HFF-Myc (cell line): ENCODE measurements around the gene PTPRN2.
"Not testable (repeated sequence)": the region's sequence is repeated elsewhere in the genome, so short reads cannot be mapped to it uniquely, and the experiment has no call there.

Experiments
- DNase-seq: peaks from one replicate; pipeline ENCODE4 v3.0.0-alpha.2; 2011; ENCODE audit warnings: low read depth; ENCODE audit errors: extremely low read depth
- H3K4me3 ChIP-seq: replicated peaks from 2 replicates; pipeline ENCODE4 v1.5.1; 2011; ENCODE audit warnings: low read depth, mild to moderate bottlenecking, control low read depth, low read length
- CTCF ChIP-seq: IDR thresholded peaks from 2 replicates; pipeline ENCODE4 v1.5.1; 2012; ENCODE audit warnings: mild to moderate bottlenecking, low read depth, low read length, control low read depth; ENCODE audit errors: missing control alignments

PTPRN2 gene

GRCh38 chr7:157731126-157731525 is 856.5 kb downstream of the PTPRN2 start:
- no peak for TF ChIP-seq CTCF
- no peak overlapping the region for H3K4me3 ChIP-seq
- DNase-seq = no peak

- TF ChIP-seq CTCF = no peak
- DNase-seq = no peak
- H3K4me3 ChIP-seq = no peak overlapping the region
Observed at GRCh38 chr7:157730614-157731013, 857.0 kb downstream of the PTPRN2 start.

GRCh38 chr7:157729566-157729965 is 858.1 kb downstream of the PTPRN2 start:
- H3K4me3 ChIP-seq = no peak overlapping the region
- DNase-seq = no peak
- no peak for TF ChIP-seq CTCF

- H3K4me3 ChIP-seq = no peak overlapping the region
- no peak for TF ChIP-seq CTCF
- DNase-seq = no peak
Observed at GRCh38 chr7:157727964-157728615, 859.5 kb downstream of the PTPRN2 start.

- no peak overlapping the region for H3K4me3 ChIP-seq
- no peak for DNase-seq
- no peak for TF ChIP-seq CTCF
Observed at GRCh38 chr7:157726764-157727163, 860.9 kb downstream of the PTPRN2 start.

GRCh38 chr7:157725312-157725711 is 862.3 kb downstream of the PTPRN2 start:
- H3K4me3 ChIP-seq, DNase-seq: not testable (repeated sequence)

GRCh38 chr7:157723205-157723604 is 864.4 kb downstream of the PTPRN2 start:
- DNase-seq = no peak
- no peak for TF ChIP-seq CTCF

More at GRCh38 chr7:157723205-157723604, 864.4 kb downstream of the PTPRN2 start:
- no peak overlapping the region for H3K4me3 ChIP-seq
